Activated naive CD4-positive, alpha-beta T cell treated with anti-CD3 and anti-CD28 coated beads, Interleukin-2, amount 50 U/mL, for 72 hours (primary cell): ENCODE data around the gene PASK. TPM values are rescaled to one million over a fixed set of nuclear protein-coding genes. Genes with fewer than 3 reads are reported as not detected.
"Not testable (repeated sequence)": the region's sequence is repeated elsewhere in the genome, so short reads cannot be mapped to it uniquely, and the experiment has no call there.

Experiments used
- ATAC-seq, 2 donors: fragments of 150-1000 bp; cut with Tn5 transposase; 2 replicates each; pipeline ENCODE4 v1.10.0; 2021; ENCODE audit warnings: mild to moderate bottlenecking in 2 of 2, moderate library complexity in 2 of 2
- DNase-seq, 2 donors: peaks; one replicate each; pipeline ENCODE4 v3.0.0; 2021 to 2022; ENCODE audit warnings: low spot score in 2 of 2
- H3K27ac Mint-ChIP-seq, 2 donors: one replicate each; pipeline ENCODE4 v1.8.0; 2022; ENCODE audit warnings: mild to moderate bottlenecking in 2 of 2, mixed read lengths in 2 of 2
- H3K36me3 Mint-ChIP-seq, 2 donors: one replicate each; pipeline ENCODE4 v1.8.0; 2022; ENCODE audit warnings: mixed read lengths in 2 of 2
- H3K9me3 Mint-ChIP-seq, 2 donors: one replicate each; pipeline ENCODE4 v1.8.0; 2022; ENCODE audit warnings: mixed read lengths in 2 of 2
- total RNA-seq, 2 donors: library from RNA; stranded (reverse); gene quantifications; one replicate each; pipeline ENCODE4 v1.2.3, GENCODE V29; 2022

PASK gene
- total RNA-seq, 2 donors from 2014 or later: 67.6 to 95.3 TPM

GRCh38 chr2:241109210-241110088 lies 39.8 kb downstream of the PASK start:
- DNase-seq: no peak
- Mint-ChIP-seq H3K9me3 (no peaks in the 10 kb centered on the region), H3K36me3 (peaks cover 30 to 32% of the 10 kb centered on the region in 2 donors), H3K27ac (peak overlapping the region; percentile 90 to 97)
- peak in 1 of 2 donors; percentile 19 for ATAC-seq

GRCh38 chr2:241108271-241109209 lies 40.7 kb downstream of the PASK start:
- H3K27ac Mint-ChIP-seq: peak overlapping the region; percentile 90 to 97
- no peak for DNase-seq
- no peaks in the 10 kb centered on the region for H3K9me3 Mint-ChIP-seq
- peaks cover 30 to 31% of the 10 kb centered on the region in 2 donors for H3K36me3 Mint-ChIP-seq
- ATAC-seq: no peak

GRCh38 chr2:241107031-241107783 lies 42.1 kb downstream of the PASK start:
- H3K27ac Mint-ChIP-seq: peak overlapping the region; percentile 90 to 97
- DNase-seq (peak in 1 of 2 donors; percentile 14), ATAC-seq (no peak)

GRCh38 chr2:241105641-241106040 lies 43.6 kb downstream of the PASK start:
- Mint-ChIP-seq H3K36me3 (peaks cover 20 to 29% of the 10 kb centered on the region in 2 donors), H3K27ac (peak overlapping the region in 1 of 2 donors; percentile 35), H3K9me3 (no peaks in the 10 kb centered on the region)
- ATAC-seq (no peak), DNase-seq (no peak)

More at GRCh38 chr2:241107031-241107783, 42.1 kb downstream of the PASK start:
- peaks cover 26 to 35% of the 10 kb centered on the region in 2 donors for H3K36me3 Mint-ChIP-seq
- H3K9me3 Mint-ChIP-seq: no peaks in the 10 kb centered on the region

- ATAC-seq, DNase-seq, H3K27ac Mint-ChIP-seq, H3K9me3 Mint-ChIP-seq: not testable (repeated sequence)
- H3K36me3 Mint-ChIP-seq: peaks cover 15 to 23% of the 10 kb centered on the region in 2 donors
Measured at GRCh38 chr2:241104611-241105010, 44.7 kb downstream of the PASK start.

GRCh38 chr2:241103176-241103595 lies 46.1 kb downstream of the PASK start:
- ATAC-seq (no peak), DNase-seq (no peak)
- Mint-ChIP-seq H3K9me3 (no peaks in the 10 kb centered on the region), H3K36me3 (peaks cover 12 to 18% of the 10 kb centered on the region in 2 donors), H3K27ac (peak overlapping the region; percentile 98)

- Mint-ChIP-seq H3K9me3 (no peaks in the 10 kb centered on the region), H3K36me3 (peaks cover 18 to 19% of the 10 kb centered on the region in 2 donors), H3K27ac (peak within 1 kb of the TSS; percentile 98)
- peak; percentile 87 to 90 for DNase-seq
- ATAC-seq: peak; percentile 97 to 99
Measured at GRCh38 chr2:241102239-241102803, 47.0 kb downstream of the PASK start, which contains the start of gene MTERF4. TSS of gene MTERF4 (minus strand) at chr2:241102287. CDS start at chr2:241102273, 14 bp downstream.

GRCh38 chr2:241099246-241099645 lies 50.0 kb downstream of the PASK start:
- no peak for ATAC-seq
- DNase-seq: no peak
- Mint-ChIP-seq H3K27ac (peak overlapping the region; percentile 86 to 93), H3K36me3 (peaks cover 30 to 43% of the 10 kb centered on the region in 2 donors), H3K9me3 (peaks cover 5 to 6% of the 10 kb centered on the region in 2 donors)

GRCh38 chr2:241096979-241097378 lies 52.3 kb downstream of the PASK start:
- H3K27ac Mint-ChIP-seq: peak overlapping the region in 1 of 2 donors; percentile 93
- DNase-seq: no peak
- peak; percentile 61 to 84 for ATAC-seq
- H3K36me3 Mint-ChIP-seq: peaks cover 23 to 42% of the 10 kb centered on the region in 2 donors
- H3K9me3 Mint-ChIP-seq: peaks cover 5 to 6% of the 10 kb centered on the region in 2 donors

GRCh38 chr2:241095594-241096290 lies 53.5 kb downstream of the PASK start:
- peak; percentile 48 to 60 for ATAC-seq
- H3K9me3 Mint-ChIP-seq: peaks cover 5 to 6% of the 10 kb centered on the region in 2 donors
- peak overlapping the region; percentile 86 to 93 for H3K27ac Mint-ChIP-seq
- no peak for DNase-seq
- peaks cover 23 to 43% of the 10 kb centered on the region in 2 donors for H3K36me3 Mint-ChIP-seq

- DNase-seq: no peak
- peak overlapping the region; percentile 86 to 93 for H3K27ac Mint-ChIP-seq
- H3K36me3 Mint-ChIP-seq: peaks cover 23 to 43% of the 10 kb centered on the region in 2 donors
- ATAC-seq: no peak
- peaks cover 5 to 6% of the 10 kb centered on the region in 2 donors for H3K9me3 Mint-ChIP-seq
Measured at GRCh38 chr2:241094924-241095420, 54.3 kb downstream of the PASK start.

GRCh38 chr2:241094172-241094571 lies 55.1 kb downstream of the PASK start:
- H3K9me3 Mint-ChIP-seq: peaks cover 5 to 6% of the 10 kb centered on the region in 2 donors
- ATAC-seq (no peak), DNase-seq (no peak)
- H3K36me3 Mint-ChIP-seq: peaks cover 23 to 43% of the 10 kb centered on the region in 2 donors
- H3K27ac Mint-ChIP-seq: no peak overlapping the region

GRCh38 chr2:241093133-241093781 lies 56.0 kb downstream of the PASK start:
- H3K27ac Mint-ChIP-seq, H3K9me3 Mint-ChIP-seq, DNase-seq, ATAC-seq: not testable (repeated sequence)
- peaks cover 19 to 40% of the 10 kb centered on the region in 2 donors for H3K36me3 Mint-ChIP-seq

- H3K9me3 Mint-ChIP-seq: peaks cover 5 to 6% of the 10 kb centered on the region in 2 donors
- no peak overlapping the region for H3K27ac Mint-ChIP-seq
Measured at GRCh38 chr2:241092677-241093076, 56.6 kb downstream of the PASK start.

More at GRCh38 chr2:241092677-241093076, 56.6 kb downstream of the PASK start:
- ATAC-seq: no peak
- peaks cover 19 to 42% of the 10 kb centered on the region in 2 donors for H3K36me3 Mint-ChIP-seq
- DNase-seq: no peak
